HCT116 (cell line): ENCODE results near the gene PRKN. TPM values are rescaled to one million over a fixed set of nuclear protein-coding genes. Genes with fewer than 3 reads are reported as not detected.

Experiments
- EZH2 ChIP-seq: fragments of 200-600 bp; sonication (generic); IDR thresholded peaks from 2 replicates; pipeline ENCODE4 v1.6.1; 2017; ENCODE audit warnings: antibody characterized with exemption, mixed run types
- EZH2phosphoT487 ChIP-seq: fragments of 200-600 bp; IDR thresholded peaks from 2 replicates; pipeline ENCODE4 v1.6.1; 2018; ENCODE audit warnings: antibody characterized with exemption, borderline replicate concordance
- YY1 ChIP-seq: IDR thresholded peaks from 2 replicates; pipeline ENCODE4 v1.6.1; 2011; ENCODE audit warnings: low read length, low read depth, moderate library complexity, mild to moderate bottlenecking; ENCODE audit not compliant: insufficient replicate concordance; ENCODE audit errors: extremely low read depth
- ZFX ChIP-seq: fragments of 450-650 bp; IDR thresholded peaks from 2 replicates; pipeline ENCODE4 v1.6.1; 2017
- total RNA-seq: library from RNA; stranded (reverse); gene quantifications from one replicate; pipeline ENCODE4 v1.2.1, GENCODE V29; 2021; ENCODE audit not compliant: unreplicated experiment
- TF ChIP-seq, protein P1 (sequence below): IDR thresholded peaks from 2 replicates; pipeline ENCODE4 v1.6.1; 2012; ENCODE audit warnings: low read depth
- TF ChIP-seq, protein P2 (sequence below), 3 experiments: fragments of 200-600 bp in 1 of 3; sonication (generic) in 1 of 3; IDR thresholded peaks in 2 of 3; conservative IDR thresholded peaks in 1 of 3; 2 replicates each; pipeline ENCODE4 v1.5.1; 2012 to 2017; ENCODE audit warnings: low read depth in 2 of 3, low read length in 2 of 3, antibody characterized with exemption in 1 of 3, borderline replicate concordance in 1 of 3, control low read depth in 1 of 3, mild to moderate bottlenecking in 1 of 3, mixed read lengths in 1 of 3, mixed run types in 1 of 3, moderate library complexity in 1 of 3; ENCODE audit not compliant: insufficient read depth in 1 of 3
- TF ChIP-seq, protein P3 (sequence below): IDR thresholded peaks from 2 replicates; pipeline ENCODE4 v1.6.1; 2012

Gene PRKN
- total RNA-seq, 1 experiment from 2014 or later: 2.6 TPM

DNA sequence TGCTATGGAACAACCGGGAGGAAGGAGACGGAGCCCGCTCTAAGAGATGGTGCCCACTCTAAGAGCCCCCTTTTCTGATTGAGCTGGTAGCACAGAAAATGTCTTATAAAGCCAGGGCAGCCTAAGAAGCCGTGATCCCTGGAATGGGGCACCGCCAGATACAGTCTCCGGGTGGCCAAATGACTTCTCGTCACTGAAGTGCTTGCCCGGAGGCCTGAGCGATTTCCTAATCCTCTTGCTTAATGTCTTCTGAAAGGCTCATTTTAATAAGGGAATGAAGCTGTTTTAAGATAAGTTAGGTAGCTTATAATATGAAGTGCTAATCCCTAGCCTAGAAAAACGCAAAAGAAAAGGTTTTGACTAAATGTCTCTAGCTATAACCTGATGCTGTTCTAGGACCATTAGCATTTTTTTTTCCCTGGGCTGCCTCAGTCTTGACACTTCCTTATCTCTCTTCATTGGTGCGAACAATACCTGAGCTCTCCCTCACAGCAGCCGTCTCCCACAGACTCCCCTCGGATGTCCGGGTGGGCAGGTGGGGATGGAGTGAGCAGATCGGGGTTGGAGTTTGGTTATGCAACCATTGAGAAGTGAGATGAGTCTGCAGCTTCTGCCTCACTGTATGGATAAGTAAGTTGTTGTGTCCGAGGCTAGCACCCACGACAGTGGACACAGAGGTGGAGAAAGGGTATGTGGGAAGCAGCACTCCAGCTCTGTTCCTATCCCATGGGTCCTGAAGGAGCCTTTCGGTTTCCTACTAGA lies 894.3 kb downstream of the PRKN start (continued):
- TF ChIP-seq, protein P1, sequence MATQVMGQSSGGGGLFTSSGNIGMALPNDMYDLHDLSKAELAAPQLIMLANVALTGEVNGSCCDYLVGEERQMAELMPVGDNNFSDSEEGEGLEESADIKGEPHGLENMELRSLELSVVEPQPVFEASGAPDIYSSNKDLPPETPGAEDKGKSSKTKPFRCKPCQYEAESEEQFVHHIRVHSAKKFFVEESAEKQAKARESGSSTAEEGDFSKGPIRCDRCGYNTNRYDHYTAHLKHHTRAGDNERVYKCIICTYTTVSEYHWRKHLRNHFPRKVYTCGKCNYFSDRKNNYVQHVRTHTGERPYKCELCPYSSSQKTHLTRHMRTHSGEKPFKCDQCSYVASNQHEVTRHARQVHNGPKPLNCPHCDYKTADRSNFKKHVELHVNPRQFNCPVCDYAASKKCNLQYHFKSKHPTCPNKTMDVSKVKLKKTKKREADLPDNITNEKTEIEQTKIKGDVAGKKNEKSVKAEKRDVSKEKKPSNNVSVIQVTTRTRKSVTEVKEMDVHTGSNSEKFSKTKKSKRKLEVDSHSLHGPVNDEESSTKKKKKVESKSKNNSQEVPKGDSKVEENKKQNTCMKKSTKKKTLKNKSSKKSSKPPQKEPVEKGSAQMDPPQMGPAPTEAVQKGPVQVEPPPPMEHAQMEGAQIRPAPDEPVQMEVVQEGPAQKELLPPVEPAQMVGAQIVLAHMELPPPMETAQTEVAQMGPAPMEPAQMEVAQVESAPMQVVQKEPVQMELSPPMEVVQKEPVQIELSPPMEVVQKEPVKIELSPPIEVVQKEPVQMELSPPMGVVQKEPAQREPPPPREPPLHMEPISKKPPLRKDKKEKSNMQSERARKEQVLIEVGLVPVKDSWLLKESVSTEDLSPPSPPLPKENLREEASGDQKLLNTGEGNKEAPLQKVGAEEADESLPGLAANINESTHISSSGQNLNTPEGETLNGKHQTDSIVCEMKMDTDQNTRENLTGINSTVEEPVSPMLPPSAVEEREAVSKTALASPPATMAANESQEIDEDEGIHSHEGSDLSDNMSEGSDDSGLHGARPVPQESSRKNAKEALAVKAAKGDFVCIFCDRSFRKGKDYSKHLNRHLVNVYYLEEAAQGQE: no peak
- TF ChIP-seq EZH2phosphoT487: no peak
- TF ChIP-seq, protein P2, sequence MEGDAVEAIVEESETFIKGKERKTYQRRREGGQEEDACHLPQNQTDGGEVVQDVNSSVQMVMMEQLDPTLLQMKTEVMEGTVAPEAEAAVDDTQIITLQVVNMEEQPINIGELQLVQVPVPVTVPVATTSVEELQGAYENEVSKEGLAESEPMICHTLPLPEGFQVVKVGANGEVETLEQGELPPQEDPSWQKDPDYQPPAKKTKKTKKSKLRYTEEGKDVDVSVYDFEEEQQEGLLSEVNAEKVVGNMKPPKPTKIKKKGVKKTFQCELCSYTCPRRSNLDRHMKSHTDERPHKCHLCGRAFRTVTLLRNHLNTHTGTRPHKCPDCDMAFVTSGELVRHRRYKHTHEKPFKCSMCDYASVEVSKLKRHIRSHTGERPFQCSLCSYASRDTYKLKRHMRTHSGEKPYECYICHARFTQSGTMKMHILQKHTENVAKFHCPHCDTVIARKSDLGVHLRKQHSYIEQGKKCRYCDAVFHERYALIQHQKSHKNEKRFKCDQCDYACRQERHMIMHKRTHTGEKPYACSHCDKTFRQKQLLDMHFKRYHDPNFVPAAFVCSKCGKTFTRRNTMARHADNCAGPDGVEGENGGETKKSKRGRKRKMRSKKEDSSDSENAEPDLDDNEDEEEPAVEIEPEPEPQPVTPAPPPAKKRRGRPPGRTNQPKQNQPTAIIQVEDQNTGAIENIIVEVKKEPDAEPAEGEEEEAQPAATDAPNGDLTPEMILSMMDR (IDR thresholded peaks at IDR 0.05 in 2 of 3, conservative IDR thresholded peaks at IDR 0.05 in 1 of 3; ENCODE audit: borderline replicate concordance in 1 of 3, insufficient read depth in 1 of 3, low read depth in 2 of 3, low read length in 2 of 3): no peak
- no peak for TF ChIP-seq YY1
- TF ChIP-seq ZFX: no peak
- TF ChIP-seq, protein P3, sequence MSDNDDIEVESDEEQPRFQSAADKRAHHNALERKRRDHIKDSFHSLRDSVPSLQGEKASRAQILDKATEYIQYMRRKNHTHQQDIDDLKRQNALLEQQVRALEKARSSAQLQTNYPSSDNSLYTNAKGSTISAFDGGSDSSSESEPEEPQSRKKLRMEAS: no peak
- no peak for TF ChIP-seq EZH2
